ENCODE measurements around the gene SRSF10.

GRCh38 chr1:24022581-24023361, 42.6 kb upstream of the SRSF10 start:
- TF ChIP-seq CTCF (conservative IDR thresholded peaks at IDR 0.05; ENCODE audit: low read depth in 2 of 2) (no peak), NANOG (IDR thresholded peaks at IDR 0.05; ENCODE audit: borderline replicate concordance) (no peak), CREB1 (CRISPR knock-in tag; IDR thresholded peaks at IDR 0.05; ENCODE audit: low read depth) (no peak), POLR2AphosphoS5 (IDR thresholded peaks at IDR 0.05; ENCODE audit: low read depth) (no peak), JUNB (IDR thresholded peaks at IDR 0.05; ENCODE audit: unreplicated experiment) (no peak), EZH2 (IDR thresholded peaks at IDR 0.05; ENCODE audit: low read depth, unreplicated experiment) (no peak), ZNF331 (CRISPR knock-in tag; IDR thresholded peaks at IDR 0.05; ENCODE audit: low read depth) (no peak), REST (IDR thresholded peaks at IDR 0.05; ENCODE audit: unreplicated experiment) (no peak), ETS1 (IDR thresholded peaks at IDR 0.05) (no peak), EZH2phosphoT487 (IDR thresholded peaks at IDR 0.05; ENCODE audit: unreplicated experiment) (no peak), ZNF114 (CRISPR knock-in tag; IDR thresholded peaks at IDR 0.05) (no peak), ZNF462 (CRISPR knock-in tag; IDR thresholded peaks at IDR 0.05) (no peak), STAT1 (IDR thresholded peaks at IDR 0.05; ENCODE audit: unreplicated experiment) (no peak)

All from GM23338 (cell line).